ENCODE data around the gene CENPP.

The CENPP gene

GRCh38 chr9:92534204-92534603 is 208.5 kb downstream of the CENPP start:
- H3K4me1 ChIP-seq (ENCODE audit: control insufficient read depth, insufficient read depth, low read length), result peaks cover 16% of the 10 kb centered on the region
- no peaks in the 10 kb centered on the region for H3K36me3 ChIP-seq (ENCODE audit: insufficient read depth, low read length)
- no peak overlapping the region for H3K4me2 ChIP-seq (ENCODE audit: low read length)
- H3K4me3 ChIP-seq (ENCODE audit: low read length), result no peak overlapping the region
- no peaks in the 10 kb centered on the region for H3K27me3 ChIP-seq (ENCODE audit: control insufficient read depth, insufficient read depth, low read length)
- H3K9me3 ChIP-seq (replicated peaks; ENCODE audit: low read length), result no peaks in the 10 kb centered on the region
- no peak overlapping the region for H3K9ac ChIP-seq (ENCODE audit: low read depth, low read length)

GRCh38 chr9:92534674-92535073 is 208.9 kb downstream of the CENPP start:
- no peak overlapping the region for H3K9ac ChIP-seq (ENCODE audit: low read depth, low read length)
- peak overlapping the region; percentile 44 for H3K4me2 ChIP-seq (ENCODE audit: low read length)
- peaks cover 16% of the 10 kb centered on the region for H3K4me1 ChIP-seq (ENCODE audit: control insufficient read depth, insufficient read depth, low read length)
- no peaks in the 10 kb centered on the region for H3K9me3 ChIP-seq (replicated peaks; ENCODE audit: low read length)
- H3K4me3 ChIP-seq (ENCODE audit: low read length), result no peak overlapping the region
- H3K27me3 ChIP-seq (ENCODE audit: control insufficient read depth, insufficient read depth, low read length), result no peaks in the 10 kb centered on the region
- no peaks in the 10 kb centered on the region for H3K36me3 ChIP-seq (ENCODE audit: insufficient read depth, low read length)

- Histone ChIP-seq H3K4me1 (ENCODE audit: control insufficient read depth, insufficient read depth, low read length) (peaks cover 16% of the 10 kb centered on the region), H3K27me3 (ENCODE audit: control insufficient read depth, insufficient read depth, low read length) (no peaks in the 10 kb centered on the region), H3K9ac (ENCODE audit: low read depth, low read length) (peak within 1 kb of the TSS; percentile 22), H3K4me2 (ENCODE audit: low read length) (peak within 1 kb of the TSS; percentile 78), H3K9me3 (replicated peaks; ENCODE audit: low read length) (no peaks in the 10 kb centered on the region), H3K36me3 (ENCODE audit: insufficient read depth, low read length) (no peaks in the 10 kb centered on the region), H3K4me3 (ENCODE audit: low read length) (peak within 1 kb of the TSS; percentile 51)
Measured at GRCh38 chr9:92535940-92536850, 210.4 kb downstream of the CENPP start, which contains the start of gene ECM2. Gene ECM2 (minus strand): TSS chr9:92535990. CDS start chr9:92522866, 13,124 bp downstream.

GRCh38 chr9:92538541-92538940 is 212.8 kb downstream of the CENPP start:
- no peak overlapping the region for H3K9ac ChIP-seq (ENCODE audit: low read depth, low read length)
- H3K36me3 ChIP-seq (ENCODE audit: insufficient read depth, low read length), result no peaks in the 10 kb centered on the region
- H3K4me2 ChIP-seq (ENCODE audit: low read length), result no peak overlapping the region
- no peaks in the 10 kb centered on the region for H3K9me3 ChIP-seq (replicated peaks; ENCODE audit: low read length)
- no peaks in the 10 kb centered on the region for H3K27me3 ChIP-seq (ENCODE audit: control insufficient read depth, insufficient read depth, low read length)
- no peak overlapping the region for H3K4me3 ChIP-seq (ENCODE audit: low read length)
- peaks cover 16% of the 10 kb centered on the region for H3K4me1 ChIP-seq (ENCODE audit: control insufficient read depth, insufficient read depth, low read length)

GRCh38 chr9:92543972-92544371 is 218.2 kb downstream of the CENPP start:
- Histone ChIP-seq H3K27me3 (ENCODE audit: control insufficient read depth, insufficient read depth, low read length) (no peaks in the 10 kb centered on the region), H3K36me3 (ENCODE audit: insufficient read depth, low read length) (no peaks in the 10 kb centered on the region), H3K4me2 (ENCODE audit: low read length) (no peak overlapping the region), H3K9me3 (replicated peaks; ENCODE audit: low read length) (no peaks in the 10 kb centered on the region), H3K4me3 (ENCODE audit: low read length) (no peak overlapping the region), H3K4me1 (ENCODE audit: control insufficient read depth, insufficient read depth, low read length) (no peaks in the 10 kb centered on the region), H3K9ac (ENCODE audit: low read depth, low read length) (no peak overlapping the region)

- Histone ChIP-seq H3K27me3 (ENCODE audit: control insufficient read depth, insufficient read depth, low read length) (no peaks in the 10 kb centered on the region), H3K4me3 (ENCODE audit: low read length) (no peak overlapping the region), H3K4me1 (ENCODE audit: control insufficient read depth, insufficient read depth, low read length) (no peaks in the 10 kb centered on the region), H3K36me3 (ENCODE audit: insufficient read depth, low read length) (no peaks in the 10 kb centered on the region), H3K9ac (ENCODE audit: low read depth, low read length) (no peak overlapping the region), H3K4me2 (ENCODE audit: low read length) (no peak overlapping the region), H3K9me3 (replicated peaks; ENCODE audit: low read length) (no peaks in the 10 kb centered on the region)
Measured at GRCh38 chr9:92545002-92545510, 219.3 kb downstream of the CENPP start.

- Histone ChIP-seq H3K36me3 (ENCODE audit: insufficient read depth, low read length) (no peaks in the 10 kb centered on the region), H3K4me1 (ENCODE audit: control insufficient read depth, insufficient read depth, low read length) (no peaks in the 10 kb centered on the region), H3K4me2 (ENCODE audit: low read length) (no peak overlapping the region), H3K4me3 (ENCODE audit: low read length) (no peak overlapping the region), H3K9me3 (replicated peaks; ENCODE audit: low read length) (no peaks in the 10 kb centered on the region), H3K27me3 (ENCODE audit: control insufficient read depth, insufficient read depth, low read length) (no peaks in the 10 kb centered on the region), H3K9ac (ENCODE audit: low read depth, low read length) (no peak overlapping the region)
Measured at GRCh38 chr9:92547356-92547755, 221.6 kb downstream of the CENPP start.

- Histone ChIP-seq H3K36me3 (ENCODE audit: insufficient read depth, low read length) (no peaks in the 10 kb centered on the region), H3K4me1 (ENCODE audit: control insufficient read depth, insufficient read depth, low read length) (no peaks in the 10 kb centered on the region), H3K9ac (ENCODE audit: low read depth, low read length) (no peak overlapping the region), H3K4me3 (ENCODE audit: low read length) (no peak overlapping the region), H3K9me3 (replicated peaks; ENCODE audit: low read length) (no peaks in the 10 kb centered on the region), H3K4me2 (ENCODE audit: low read length) (no peak overlapping the region), H3K27me3 (ENCODE audit: control insufficient read depth, insufficient read depth, low read length) (no peaks in the 10 kb centered on the region)
Measured at GRCh38 chr9:92550765-92551164, 225.0 kb downstream of the CENPP start.

GRCh38 chr9:92558612-92559374 is 233.0 kb downstream of the CENPP start:
- Histone ChIP-seq H3K9me3 (replicated peaks; ENCODE audit: low read length) (no peaks in the 10 kb centered on the region), H3K36me3 (ENCODE audit: insufficient read depth, low read length) (no peaks in the 10 kb centered on the region), H3K9ac (ENCODE audit: low read depth, low read length) (no peak overlapping the region), H3K4me1 (ENCODE audit: control insufficient read depth, insufficient read depth, low read length) (peaks cover 10% of the 10 kb centered on the region), H3K4me3 (ENCODE audit: low read length) (no peak overlapping the region), H3K27me3 (ENCODE audit: control insufficient read depth, insufficient read depth, low read length) (no peaks in the 10 kb centered on the region), H3K4me2 (ENCODE audit: low read length) (no peak overlapping the region)

- no peak overlapping the region for H3K9ac ChIP-seq (ENCODE audit: low read depth, low read length)
- no peaks in the 10 kb centered on the region for H3K27me3 ChIP-seq (ENCODE audit: control insufficient read depth, insufficient read depth, low read length)
- no peaks in the 10 kb centered on the region for H3K9me3 ChIP-seq (replicated peaks; ENCODE audit: low read length)
- no peak overlapping the region for H3K4me2 ChIP-seq (ENCODE audit: low read length)
- H3K4me1 ChIP-seq (ENCODE audit: control insufficient read depth, insufficient read depth, low read length), result peaks cover 10% of the 10 kb centered on the region
- no peak overlapping the region for H3K4me3 ChIP-seq (ENCODE audit: low read length)
- no peaks in the 10 kb centered on the region for H3K36me3 ChIP-seq (ENCODE audit: insufficient read depth, low read length)
Measured at GRCh38 chr9:92561374-92562330, 235.9 kb downstream of the CENPP start.
